NK-92 treated with Interleukin-12 subunit alpha and Interleukin-12 subunit beta, amount 100 ng/mL, for 24 hours (cell line): Measurements from ENCODE around the gene IRX2.

ENCODE experiments used
- DNase-seq: peaks from one replicate; lab custom pipeline; 2025; lab: John Stamatoyannopoulos, UW

Gene IRX2

GRCh38 chr5:2751592-2752021, at the start of gene IRX2:
Gene IRX2 (minus strand): TSS chr5:2751677. CDS start chr5:2751413, 264 bp downstream.
- DNase-seq: no peak

- no peak for DNase-seq
Measured at GRCh38 chr5:2800035-2800434, 48.6 kb upstream of the IRX2 start.

- no peak for DNase-seq
Measured at GRCh38 chr5:2797981-2798380, 46.5 kb upstream of the IRX2 start.

- DNase-seq: no peak
Measured at GRCh38 chr5:2797160-2797559, 45.7 kb upstream of the IRX2 start.

GRCh38 chr5:2783223-2783622, 31.7 kb upstream of the IRX2 start:
- DNase-seq: no peak

- DNase-seq: no peak
Measured at GRCh38 chr5:2782658-2783057, 31.2 kb upstream of the IRX2 start.

- no peak for DNase-seq
Measured at GRCh38 chr5:2780421-2781171, 29.1 kb upstream of the IRX2 start.

GRCh38 chr5:2779459-2779858, 28.0 kb upstream of the IRX2 start:
- DNase-seq: no peak

GRCh38 chr5:2776337-2777302, 25.1 kb upstream of the IRX2 start:
- no peak for DNase-seq

GRCh38 chr5:2773327-2773726, 21.9 kb upstream of the IRX2 start:
- DNase-seq: no peak

- no peak for DNase-seq
Measured at GRCh38 chr5:2767089-2767488, 15.6 kb upstream of the IRX2 start.

GRCh38 chr5:2764581-2764980, 13.1 kb upstream of the IRX2 start:
- DNase-seq: no peak

GRCh38 chr5:2763533-2763794, 12.0 kb upstream of the IRX2 start:
- no peak for DNase-seq

- no peak for DNase-seq
Measured at GRCh38 chr5:2762744-2763532, 11.5 kb upstream of the IRX2 start.

GRCh38 chr5:2761921-2762488, 10.5 kb upstream of the IRX2 start:
- no peak for DNase-seq

- DNase-seq: no peak
Measured at GRCh38 chr5:2759696-2760461, 8.4 kb upstream of the IRX2 start.

- DNase-seq: no peak
Measured at GRCh38 chr5:2759091-2759490, 7.6 kb upstream of the IRX2 start.

- no peak for DNase-seq
Measured at GRCh38 chr5:2758632-2759031, 7.2 kb upstream of the IRX2 start.

GRCh38 chr5:2757563-2758351, 6.3 kb upstream of the IRX2 start:
- DNase-seq: no peak
